Bronchial epithelial cell (primary cell): ENCODE data around the gene PRKCE. TPM values are rescaled to one million over a fixed set of nuclear protein-coding genes. Genes with fewer than 3 reads are reported as not detected.

ENCODE experiments used
- DNase-seq: peaks from one replicate; pipeline ENCODE4 v3.0.0-alpha.2; 2010; ENCODE audit warnings: low read depth
- FAIRE-seq: peaks from 2 replicates; lab custom pipeline; 2011; peaks lifted over from hg19 to GRCh38; lab: Jason Lieb, UNC
- H3K27me3 ChIP-seq: 2 replicates; pipeline ENCODE4 v1.5.1; 2011; ENCODE audit warnings: low read length; ENCODE audit not compliant: control insufficient read depth, insufficient read depth
- H3K36me3 ChIP-seq: 2 replicates; pipeline ENCODE4 v1.5.1; 2011; ENCODE audit warnings: low read length; ENCODE audit not compliant: control insufficient read depth, insufficient read depth
- H3K4me3 ChIP-seq: 2 replicates; pipeline ENCODE4 v1.5.1; 2011; ENCODE audit warnings: mild to moderate bottlenecking, low read depth, low read length, control low read depth
- total RNA-seq: library from RNA; depleted of rRNA; stranded (reverse); fragments of >200 nt; gene quantifications from 2 replicates; pipeline ENCODE4 v1.2.1, GENCODE V29; 2014
- TF ChIP-seq, protein P1 (sequence below): IDR thresholded peaks from 2 replicates; pipeline ENCODE4 v1.5.1; 2011; ENCODE audit warnings: mild to moderate bottlenecking, moderate library complexity, low read length, control low read depth, inconsistent platforms; ENCODE audit not compliant: insufficient read depth, severe bottlenecking

PRKCE gene
- total RNA-seq, 1 donor from 2014 or later = 6.3 TPM

DNA sequence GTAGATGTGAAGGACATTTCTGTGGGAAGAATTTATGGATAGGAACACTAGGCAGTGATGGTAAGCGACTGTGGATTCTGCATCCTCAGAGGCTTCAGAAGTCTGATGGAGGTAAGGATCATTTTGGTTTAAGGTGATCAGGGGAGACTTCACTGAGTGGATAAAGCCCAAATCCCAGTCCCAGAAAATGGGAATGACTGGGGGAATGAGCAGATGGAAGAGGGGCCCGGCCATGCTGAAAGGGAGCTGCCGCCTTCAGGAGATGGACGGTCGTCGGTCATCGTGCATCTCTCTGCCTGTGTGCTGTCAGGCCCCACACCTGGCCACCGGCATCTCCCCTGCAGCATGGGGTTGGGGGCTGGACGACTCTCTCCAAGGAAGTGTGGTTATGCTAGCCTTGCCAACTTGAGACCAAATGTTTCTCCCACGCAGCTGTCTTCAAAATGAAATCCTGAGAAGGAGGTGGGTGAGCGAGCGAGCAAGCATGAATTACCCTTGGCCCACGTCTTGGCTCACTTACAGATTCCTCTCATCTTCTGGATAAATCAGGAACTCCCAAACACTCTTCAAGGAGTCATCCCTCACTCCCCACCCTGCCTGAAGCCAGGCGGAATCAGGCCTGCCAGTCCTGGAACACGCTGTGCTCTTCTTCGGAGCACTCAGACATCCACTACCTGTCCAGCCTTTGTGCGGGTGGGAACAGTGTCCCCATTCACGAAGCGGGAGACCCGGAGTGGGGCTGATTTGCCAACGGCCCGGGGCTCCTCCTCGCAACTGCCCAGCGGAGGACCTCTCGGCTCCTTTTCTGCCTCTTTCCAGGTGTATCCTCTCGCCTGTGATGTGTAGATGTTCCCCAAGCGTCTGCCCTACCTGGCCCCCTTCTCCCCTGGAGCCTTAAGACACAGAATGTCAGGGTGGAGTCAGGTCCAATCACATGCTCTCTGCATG lies 85.6 kb downstream of the PRKCE start:
- FAIRE-seq = peak; percentile 36
- no peak overlapping the region for H3K4me3 ChIP-seq
- TF ChIP-seq, protein P1, sequence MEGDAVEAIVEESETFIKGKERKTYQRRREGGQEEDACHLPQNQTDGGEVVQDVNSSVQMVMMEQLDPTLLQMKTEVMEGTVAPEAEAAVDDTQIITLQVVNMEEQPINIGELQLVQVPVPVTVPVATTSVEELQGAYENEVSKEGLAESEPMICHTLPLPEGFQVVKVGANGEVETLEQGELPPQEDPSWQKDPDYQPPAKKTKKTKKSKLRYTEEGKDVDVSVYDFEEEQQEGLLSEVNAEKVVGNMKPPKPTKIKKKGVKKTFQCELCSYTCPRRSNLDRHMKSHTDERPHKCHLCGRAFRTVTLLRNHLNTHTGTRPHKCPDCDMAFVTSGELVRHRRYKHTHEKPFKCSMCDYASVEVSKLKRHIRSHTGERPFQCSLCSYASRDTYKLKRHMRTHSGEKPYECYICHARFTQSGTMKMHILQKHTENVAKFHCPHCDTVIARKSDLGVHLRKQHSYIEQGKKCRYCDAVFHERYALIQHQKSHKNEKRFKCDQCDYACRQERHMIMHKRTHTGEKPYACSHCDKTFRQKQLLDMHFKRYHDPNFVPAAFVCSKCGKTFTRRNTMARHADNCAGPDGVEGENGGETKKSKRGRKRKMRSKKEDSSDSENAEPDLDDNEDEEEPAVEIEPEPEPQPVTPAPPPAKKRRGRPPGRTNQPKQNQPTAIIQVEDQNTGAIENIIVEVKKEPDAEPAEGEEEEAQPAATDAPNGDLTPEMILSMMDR = no peak
- no peak for DNase-seq
- H3K36me3 ChIP-seq = no peaks in the 10 kb centered on the region
- no peaks in the 10 kb centered on the region for H3K27me3 ChIP-seq

DNA sequence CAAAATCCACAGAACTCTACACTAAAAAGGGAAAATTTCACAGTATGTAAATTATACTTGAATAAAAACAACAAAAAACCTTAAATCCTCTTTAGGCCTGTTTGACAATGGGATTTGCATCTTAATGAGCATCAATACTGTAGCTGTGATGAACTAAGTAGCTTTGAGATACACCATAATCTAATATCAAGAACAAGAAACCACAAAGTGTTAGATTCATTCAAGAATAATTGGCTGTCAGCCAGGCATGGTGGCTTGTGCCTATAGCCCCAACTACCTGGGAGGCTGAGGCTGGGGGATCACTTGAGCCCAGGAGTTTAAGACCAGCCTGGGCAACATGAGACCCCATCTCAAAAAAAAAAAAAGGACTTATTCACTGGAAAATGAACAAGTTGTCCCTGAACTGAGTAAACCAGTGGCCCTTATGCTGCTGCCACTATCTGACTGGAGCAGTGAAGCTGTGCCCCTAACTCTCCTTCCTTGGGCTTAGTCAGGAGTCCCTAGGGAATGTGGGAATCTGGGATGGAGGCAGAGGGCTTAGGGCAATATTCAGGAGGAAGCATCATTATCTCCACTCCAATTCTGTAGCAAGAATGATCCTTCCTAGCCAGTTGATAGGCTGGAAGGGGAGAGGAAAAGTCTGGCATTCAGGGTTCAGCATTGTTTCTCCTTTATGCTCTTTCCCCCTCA lies 88.5 kb downstream of the PRKCE start:
- H3K36me3 ChIP-seq = no peaks in the 10 kb centered on the region
- TF ChIP-seq, protein P1 = no peak
- FAIRE-seq = no peak

DNA sequence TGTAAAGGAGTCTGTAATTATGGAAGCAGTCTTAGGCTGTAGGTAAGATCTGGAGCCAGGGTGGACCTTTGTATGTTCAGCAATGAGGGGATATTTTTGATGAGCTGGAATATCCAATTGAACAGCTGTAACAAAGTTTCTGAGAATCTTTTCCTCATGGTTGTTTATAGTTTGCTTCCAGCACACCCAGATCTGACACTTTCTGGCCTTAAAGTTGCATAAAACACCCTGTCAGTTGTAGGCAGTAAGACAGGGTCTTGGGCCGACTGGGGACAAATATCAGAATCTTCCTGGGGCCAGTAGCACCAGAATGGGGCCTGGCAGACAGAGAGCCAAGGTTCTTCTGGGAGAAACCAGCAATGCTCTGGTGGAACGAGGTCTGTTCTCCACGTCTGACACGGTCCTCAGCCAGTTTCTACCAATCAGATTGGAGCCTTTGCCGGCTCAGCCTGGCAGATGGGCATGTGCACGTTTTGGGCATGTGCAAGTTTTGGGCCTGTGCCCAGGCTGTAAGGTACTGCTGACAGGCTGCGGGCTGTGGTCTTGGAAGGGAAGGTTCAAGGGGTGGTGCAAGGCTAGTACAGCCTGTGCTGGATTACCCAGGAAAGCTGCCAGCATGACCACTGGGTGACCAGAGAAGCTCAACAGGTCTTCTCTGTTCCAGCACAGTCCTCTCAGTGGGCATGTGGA lies 89.8 kb downstream of the PRKCE start:
- FAIRE-seq (no peak), DNase-seq (no peak)
- H3K36me3 ChIP-seq = no peaks in the 10 kb centered on the region
- no peaks in the 10 kb centered on the region for H3K27me3 ChIP-seq
- no peak overlapping the region for H3K4me3 ChIP-seq
- TF ChIP-seq, protein P1 = no peak

More for the DNA sequence above, 88.5 kb downstream of the PRKCE start:
- Histone ChIP-seq H3K4me3 (no peak overlapping the region), H3K27me3 (no peaks in the 10 kb centered on the region)
- no peak for DNase-seq

DNA sequence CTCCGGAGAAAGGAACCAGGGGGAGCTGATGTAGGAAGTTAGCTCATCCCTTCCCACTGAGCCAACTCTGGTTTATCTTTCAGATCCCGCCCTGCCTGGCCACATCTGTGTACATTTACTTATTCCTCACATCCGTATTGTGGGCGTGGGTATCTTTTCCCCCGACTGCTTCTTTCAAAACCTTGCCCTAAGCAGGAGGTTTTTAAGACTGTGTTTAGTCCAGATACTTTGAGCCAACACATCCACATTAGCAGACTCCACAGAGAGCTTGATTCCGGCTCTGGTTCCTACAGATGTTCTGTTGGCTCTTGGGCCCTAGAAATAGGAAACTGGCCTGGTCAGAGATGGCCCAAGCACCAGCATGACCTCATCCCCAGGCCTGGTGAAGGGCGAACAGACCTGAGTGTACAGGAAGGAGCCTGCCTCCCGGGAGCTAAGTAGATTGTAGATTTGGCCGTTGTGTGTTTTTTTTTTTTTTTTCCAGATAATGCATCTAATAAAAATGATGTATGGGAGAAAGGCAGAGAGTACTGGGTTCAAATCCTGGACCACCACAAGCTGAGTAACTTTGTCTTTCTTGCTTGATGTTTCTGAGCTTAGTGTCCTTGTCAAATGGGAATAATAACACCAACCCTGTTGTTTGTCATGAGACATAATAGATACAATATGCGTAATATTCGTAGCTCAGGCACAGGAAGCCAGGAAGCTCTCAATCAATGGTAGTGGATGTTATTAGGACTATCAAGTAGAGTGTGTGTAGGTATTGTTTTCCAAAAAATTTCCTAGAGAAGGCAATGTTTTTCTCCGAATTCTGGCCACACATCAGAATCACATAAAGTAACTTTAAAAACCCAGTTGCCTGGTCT lies 92.3 kb downstream of the PRKCE start:
- Histone ChIP-seq H3K36me3 (no peaks in the 10 kb centered on the region), H3K4me3 (no peak overlapping the region), H3K27me3 (no peaks in the 10 kb centered on the region)
- TF ChIP-seq, protein P1 = no peak
- FAIRE-seq (no peak), DNase-seq (no peak)

DNA sequence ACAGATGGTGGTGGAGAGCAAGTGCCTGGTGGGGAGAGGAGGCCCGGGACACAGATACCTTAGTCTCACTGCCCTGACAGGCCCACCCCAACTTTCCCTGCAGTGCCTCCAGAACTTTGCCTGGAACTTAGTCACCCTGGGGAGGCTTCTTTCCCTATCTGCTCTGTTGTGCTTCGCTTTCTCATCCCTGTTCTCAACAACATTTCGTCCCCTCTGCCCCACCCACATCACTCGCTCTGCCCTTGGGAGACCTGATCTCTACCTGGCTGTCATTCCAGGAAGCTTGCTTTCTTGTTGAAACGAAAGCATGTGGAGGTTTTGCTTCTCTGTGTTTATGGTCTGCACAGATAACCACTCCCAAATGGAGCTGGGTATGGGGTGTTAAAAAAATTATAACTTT lies 93.8 kb downstream of the PRKCE start:
- Histone ChIP-seq H3K4me3 (no peak overlapping the region), H3K36me3 (no peaks in the 10 kb centered on the region), H3K27me3 (no peaks in the 10 kb centered on the region)
- DNase-seq = peak; percentile 5
- no peak for FAIRE-seq
- TF ChIP-seq, protein P1 = no peak
